Right lobe of liver (tissue), 6 donors: ENCODE data around the gene CSPG5. TPM values are rescaled to one million over a fixed set of nuclear protein-coding genes. Genes with fewer than 3 reads are reported as not detected.
A peak's percentile ranks its signal among the peaks of the same experiment; 100 is the strongest.

ENCODE experiments used
- ATAC-seq, 4 donors: fragments of 200-7000 bp; cut with Tn5 transposase; one replicate each; pipeline ENCODE4 v1.9.1; 2020; ENCODE audit warnings: mild to moderate bottlenecking in 4 of 4, moderate library complexity in 4 of 4
- DNase-seq, 3 donors: peaks; one replicate each; pipeline ENCODE4 v3.0.0-alpha.2; 2020
- H3K27ac ChIP-seq, 3 donors: fragments of 200-600 bp; one replicate each; pipeline ENCODE4 v1.8.0; 2022
- H3K27me3 ChIP-seq, 2 donors: fragments of 200-600 bp; one replicate each; pipeline ENCODE4 v1.8.0; 2022
- H3K36me3 ChIP-seq, 4 donors: fragments of 200-600 bp; sonication (generic) in 1 of 4; one replicate each; pipeline versions ENCODE4 v1.5.1 to v1.8.0; 2017 to 2022; ENCODE audit warnings: control low read depth in 1 of 4
- H3K4me1 ChIP-seq, 4 donors: fragments of 200-600 bp; sonication (generic) in 1 of 4; one replicate each; pipeline versions ENCODE4 v1.5.1 to v1.8.0; 2017 to 2022; ENCODE audit warnings: control low read depth in 1 of 4
- H3K4me3 ChIP-seq, 3 donors: fragments of 200-600 bp; one replicate each; pipeline ENCODE4 v1.8.0; 2022
- H3K9me3 ChIP-seq, 4 donors: fragments of 200-600 bp; sonication (generic) in 1 of 4; one replicate each; pipeline versions ENCODE4 v1.5.1 to v1.8.0; 2017 to 2022; ENCODE audit warnings: control low read depth in 1 of 4
- CTCF ChIP-seq, 4 donors: fragments of 200-600 bp in 3 of 4; fragments of 450-650 bp in 1 of 4; IDR thresholded peaks; one replicate each; pipeline versions ENCODE4 v1.5.1 to v1.8.0; 2016 to 2022; ENCODE audit warnings: antibody characterized with exemption in 4 of 4, mild to moderate bottlenecking in 2 of 4
- POLR2A ChIP-seq: fragments of 450-650 bp; IDR thresholded peaks from one replicate; pipeline ENCODE4 v1.6.1; 2017; ENCODE audit warnings: antibody characterized with exemption, mild to moderate bottlenecking
- WGBS: methylation state at CpG from one replicate; pipeline ENCODE4 v1.1.6; 2018; ENCODE audit warnings: low coverage, low lambda C conversion rate; ENCODE audit not compliant: insufficient coverage; ENCODE audit errors: missing lambda C conversion rate; 5-methylcytosine and 5-hydroxymethylcytosine counted together
- intact Hi-C, 2 donors: fragments of 100-400 bp; cut with DNase I; formaldehyde crosslinking; loops; one replicate each; pipeline versions ENCODE4 v1.11.2 to v1.14.1; 2022
- total RNA-seq, 6 experiments: library from RNA; depleted of rRNA in 2 of 6; stranded (reverse); fragments of >200 nt in 2 of 6; fragmentation: NEBNext Ultra II Directional in 3 of 6; extraction: Animal tissue kit (Norgen Biotek cat#: 25700) in 3 of 6; gene quantifications; one replicate each; pipeline versions ENCODE4 v1.1.0 to v1.2.4, GENCODE V29; 2016 to 2023
- donor health status: DM: no; HTN: yes; CAD: no.
- donor health status: DM: no; HTN: no; CAD: no.
- donor health status: DM: no; HTN: no; CAD: no.
- donor health status: DM: no; HTN: yes; CAD: no.
- donor health status: DM: no; HTN: yes; CAD: no.

Gene CSPG5
- total RNA-seq, 6 experiments from 2014 or later = 0.18 to 0.39 (median 0.25) TPM; not detected in 1

- ATAC-seq (no peak), DNase-seq (no peak)
- WGBS = 81% methylated on average over 9 of the region's 10 CpGs
- H3K27me3 ChIP-seq = no peaks in the 10 kb centered on the region
- H3K4me1 ChIP-seq = no peaks in the 10 kb centered on the region
- intact Hi-C loops = no loop called here
- no peak for TF ChIP-seq CTCF (IDR thresholded peaks at IDR 0.05)
- TF ChIP-seq POLR2A = no peak
- no peaks in the 10 kb centered on the region for H3K36me3 ChIP-seq
- no peak overlapping the region for H3K27ac ChIP-seq
- no peak overlapping the region for H3K4me3 ChIP-seq
- no peaks in the 10 kb centered on the region for H3K9me3 ChIP-seq
Observed at GRCh38 chr3:47571391-47572175, 7.1 kb downstream of the CSPG5 start.

- ATAC-seq (no peak), DNase-seq (no peak)
- 79% methylated on average over 6 of the region's 6 CpGs for WGBS
- Histone ChIP-seq H3K27ac (no peak overlapping the region), H3K27me3 (no peaks in the 10 kb centered on the region), H3K4me1 (no peaks in the 10 kb centered on the region), H3K4me3 (no peak overlapping the region), H3K36me3 (no peaks in the 10 kb centered on the region), H3K9me3 (no peaks in the 10 kb centered on the region)
- no peak for TF ChIP-seq CTCF (IDR thresholded peaks at IDR 0.05)
- TF ChIP-seq POLR2A = no peak
- intact Hi-C loops = no loop called here
Observed at GRCh38 chr3:47568901-47569300, 9.8 kb downstream of the CSPG5 start.

- Histone ChIP-seq H3K4me3 (no peak overlapping the region), H3K4me1 (no peaks in the 10 kb centered on the region), H3K36me3 (no peaks in the 10 kb centered on the region), H3K9me3 (no peaks in the 10 kb centered on the region), H3K27ac (no peak overlapping the region), H3K27me3 (no peaks in the 10 kb centered on the region)
- intact Hi-C loops = no loop called here
- ATAC-seq = no peak
- WGBS = 64% methylated on average over 3 of the region's 4 CpGs
- TF ChIP-seq POLR2A = no peak
- no peak for TF ChIP-seq CTCF (IDR thresholded peaks at IDR 0.05)
- no peak for DNase-seq
Observed at GRCh38 chr3:47567149-47567548, 11.5 kb downstream of the CSPG5 start.

DNA sequence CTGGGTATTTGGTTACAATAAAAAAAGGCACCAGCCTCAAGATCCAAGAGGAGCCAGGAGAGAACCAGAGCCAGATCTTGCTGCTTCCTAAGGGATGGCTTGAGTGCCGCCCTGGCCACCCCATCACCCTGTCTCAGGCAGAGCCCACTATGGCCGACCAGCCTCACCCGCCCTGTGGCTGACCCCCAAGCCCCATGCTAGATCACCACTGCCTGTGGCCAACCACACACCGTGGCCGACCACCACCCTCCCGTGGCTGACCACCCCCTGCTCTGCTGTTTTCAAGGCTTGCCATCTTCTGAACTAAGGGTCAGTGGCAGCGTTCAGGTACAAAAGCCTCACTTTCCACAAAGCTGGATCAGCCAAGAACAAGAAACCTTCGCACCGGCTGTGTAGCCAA is 12.0 kb downstream of the CSPG5 start:
- no peak for TF ChIP-seq POLR2A
- no peak for TF ChIP-seq CTCF (IDR thresholded peaks at IDR 0.05)
- DNase-seq (no peak), ATAC-seq (peak in 1 of 4 donors; percentile 26)
- Histone ChIP-seq H3K27me3 (no peaks in the 10 kb centered on the region), H3K4me1 (no peaks in the 10 kb centered on the region), H3K4me3 (no peak overlapping the region), H3K36me3 (no peaks in the 10 kb centered on the region), H3K9me3 (no peaks in the 10 kb centered on the region), H3K27ac (no peak overlapping the region)
- intact Hi-C loops = no loop called here
- WGBS = 77% methylated on average over 5 of the region's 9 CpGs
